ENCODE results near the gene KAT2A.
"Not testable (repeated sequence)": the region's sequence is repeated elsewhere in the genome, so short reads cannot be mapped to it uniquely, and the experiment has no call there.

The KAT2A gene

DNA sequence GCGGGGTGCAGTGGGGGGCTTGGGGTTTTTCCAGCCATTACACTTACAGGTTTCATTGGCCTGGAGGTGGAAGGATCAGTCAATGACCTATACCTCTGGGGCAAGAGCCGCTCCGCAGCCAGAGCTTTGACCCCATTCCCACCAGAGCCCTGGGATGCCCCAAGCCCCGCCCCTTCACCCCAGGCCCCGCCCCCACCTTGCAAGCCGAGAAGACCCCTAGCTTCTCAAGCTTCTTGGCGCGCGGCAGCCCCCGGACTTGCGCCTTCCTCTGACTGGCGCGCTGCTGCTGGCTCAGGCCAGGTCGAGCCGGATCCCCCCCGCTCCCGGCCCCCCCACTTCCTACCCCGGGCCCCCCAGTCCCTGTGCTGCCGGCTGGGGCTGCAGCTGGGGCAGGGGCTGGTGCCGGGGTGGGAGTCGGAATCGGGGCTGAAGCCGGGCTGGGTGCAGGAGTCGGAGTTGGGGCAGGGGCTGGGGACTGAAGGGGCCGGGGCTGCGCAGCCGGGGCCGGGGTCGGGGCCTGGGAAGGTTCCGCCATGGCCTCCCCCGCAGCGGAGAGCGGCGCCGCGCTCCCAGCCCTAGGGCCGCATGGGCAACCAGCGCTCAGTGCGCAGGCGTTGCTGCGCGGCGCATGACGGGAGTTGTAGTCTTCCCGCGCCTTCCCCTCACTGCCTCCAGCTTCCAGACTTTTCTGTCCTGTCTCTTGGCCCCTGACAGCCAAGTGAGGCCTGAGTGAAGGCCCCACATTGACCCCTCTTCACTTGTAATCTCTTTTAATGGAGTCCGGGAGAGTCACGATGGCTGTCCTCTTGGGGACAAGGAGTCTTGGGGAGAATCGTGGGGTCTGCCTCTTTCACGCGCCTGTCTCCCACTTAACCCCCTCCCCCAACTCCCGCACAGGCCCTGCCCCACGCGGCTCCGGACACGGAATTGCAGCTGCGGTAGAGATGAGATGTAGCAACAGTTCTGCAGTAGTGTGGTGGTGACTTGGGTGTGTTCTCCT, at the start of gene KAT2A:
KAT2A (minus strand) TSS at position 598 of the 1,000 bp plus-strand sequence; CDS start at position 535, 63 bp downstream.
- DNase-seq = peak; percentile 90

DNA sequence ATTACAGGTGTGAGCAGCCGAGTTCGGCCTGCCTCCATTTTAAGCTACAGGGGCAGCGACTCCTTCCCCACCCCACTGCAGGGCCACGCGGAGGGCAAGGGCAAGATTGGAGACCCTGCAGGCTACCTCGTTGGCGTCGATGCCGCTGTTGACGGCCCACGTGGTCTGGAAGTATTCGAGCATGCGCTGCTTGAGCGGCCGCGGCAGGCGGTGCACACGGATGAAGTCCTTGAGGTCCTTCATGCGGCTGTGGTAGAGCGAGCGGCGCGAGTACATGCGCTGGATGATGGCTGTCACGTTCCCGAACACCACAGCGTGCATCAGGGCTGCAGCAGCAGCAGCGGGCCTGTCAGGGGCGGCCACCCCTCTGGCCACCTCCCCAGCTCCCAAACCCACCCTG, 48.2 kb upstream of the KAT2A start:
- no peak for DNase-seq

DNA sequence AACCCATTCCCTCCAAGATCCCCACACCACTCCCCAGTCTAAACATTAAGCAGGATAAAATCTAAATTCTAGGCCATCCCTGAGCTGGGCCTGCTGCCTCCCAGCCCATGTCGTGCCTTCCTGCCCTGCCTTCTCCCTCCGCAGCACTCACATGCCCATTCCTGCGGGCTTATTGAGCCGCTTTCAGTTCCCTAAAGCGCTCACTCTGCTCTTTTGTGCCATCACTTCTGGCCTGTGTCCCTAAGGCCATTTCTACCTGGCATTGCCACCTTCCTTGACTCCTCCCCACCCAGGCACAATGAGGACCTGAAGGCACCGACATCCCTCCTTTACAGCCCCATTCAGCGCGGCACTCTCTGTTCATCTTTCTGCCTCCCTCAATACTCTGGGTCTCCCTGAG, 46.6 kb upstream of the KAT2A start:
- DNase-seq = no peak

DNA sequence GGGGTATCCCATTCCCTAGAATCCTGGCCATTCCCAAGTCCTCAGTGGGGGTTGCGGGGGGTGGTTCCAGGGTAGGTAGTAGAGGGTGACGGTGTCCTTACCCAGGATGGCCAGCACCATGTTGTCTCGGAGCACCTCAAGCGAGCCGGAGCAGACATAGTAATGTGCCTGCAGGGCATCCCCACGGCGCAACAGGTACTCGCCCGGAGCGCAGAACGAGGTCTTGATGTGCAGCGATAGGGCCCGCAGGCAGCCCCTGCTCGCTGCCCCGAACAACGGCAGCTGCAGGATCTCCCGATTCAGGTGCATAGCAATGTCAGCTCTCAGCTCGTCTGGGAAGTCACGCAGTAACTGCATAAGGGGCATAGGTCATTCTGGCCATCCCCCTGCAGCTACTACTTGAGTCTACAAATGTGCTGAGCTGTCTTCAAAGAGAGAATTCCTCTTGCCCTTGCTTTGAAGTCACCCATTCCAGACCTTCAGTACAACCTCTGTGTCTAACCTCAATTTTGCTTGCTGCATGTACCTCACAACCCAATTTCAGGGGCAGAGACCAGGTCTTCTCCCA, 45.1 kb upstream of the KAT2A start:
- no peak for DNase-seq

DNA sequence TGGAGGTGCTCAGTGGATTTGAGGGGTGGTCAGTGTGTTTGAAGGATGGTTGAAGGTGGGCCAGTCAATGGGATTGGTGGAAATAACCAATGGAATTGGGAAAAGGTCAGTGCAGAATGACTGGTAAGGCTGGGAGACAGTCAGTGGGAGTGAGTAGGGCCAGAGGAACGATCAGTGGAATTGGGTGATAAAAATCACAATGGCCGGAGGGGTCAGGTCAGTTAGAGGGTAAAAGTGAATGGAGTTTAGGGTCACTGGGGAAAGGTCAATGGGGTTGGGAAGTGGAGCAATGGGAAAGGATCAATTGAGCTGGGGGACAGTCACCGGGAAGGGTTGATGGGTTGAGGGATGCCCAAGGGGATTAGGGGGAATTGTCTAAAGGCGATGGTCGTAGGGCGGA, 44.6 kb upstream of the KAT2A start:
- DNase-seq = no peak

DNA sequence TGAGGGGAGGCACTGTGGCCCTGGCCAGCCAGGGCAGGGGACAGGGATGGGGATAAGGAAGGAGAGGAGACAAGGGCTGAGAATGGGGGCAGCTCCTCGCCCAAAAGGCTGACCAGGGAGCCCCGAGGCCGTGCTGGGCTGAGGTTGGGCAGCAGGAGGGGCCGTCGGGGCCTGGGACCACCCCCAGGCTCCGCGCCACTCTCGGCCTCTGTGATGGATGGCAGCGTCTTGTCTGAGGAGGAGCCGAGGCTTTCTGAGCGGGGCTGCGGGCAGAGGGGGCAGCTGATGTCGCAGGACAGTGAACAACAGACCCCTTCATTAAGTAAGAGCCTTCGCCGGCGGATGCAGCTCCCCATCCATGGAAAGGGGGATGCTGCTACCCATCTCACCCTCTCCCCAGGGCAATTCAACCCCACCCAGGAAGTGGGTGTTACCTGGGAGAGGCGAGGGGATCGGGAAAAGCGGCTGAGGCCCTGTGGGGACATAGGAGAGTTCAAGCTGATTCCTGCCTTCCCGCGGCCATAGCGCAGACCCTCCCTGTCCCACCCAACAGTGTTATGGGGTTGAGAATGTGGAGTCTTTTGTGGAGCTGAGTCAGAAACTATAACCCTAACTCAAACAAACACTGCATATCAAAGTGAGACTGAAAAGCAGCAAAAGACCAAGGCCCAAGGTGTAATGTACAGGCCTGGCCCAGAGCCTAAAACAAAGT, 42.7 kb upstream of the KAT2A start:
- DNase-seq = no peak

DNA sequence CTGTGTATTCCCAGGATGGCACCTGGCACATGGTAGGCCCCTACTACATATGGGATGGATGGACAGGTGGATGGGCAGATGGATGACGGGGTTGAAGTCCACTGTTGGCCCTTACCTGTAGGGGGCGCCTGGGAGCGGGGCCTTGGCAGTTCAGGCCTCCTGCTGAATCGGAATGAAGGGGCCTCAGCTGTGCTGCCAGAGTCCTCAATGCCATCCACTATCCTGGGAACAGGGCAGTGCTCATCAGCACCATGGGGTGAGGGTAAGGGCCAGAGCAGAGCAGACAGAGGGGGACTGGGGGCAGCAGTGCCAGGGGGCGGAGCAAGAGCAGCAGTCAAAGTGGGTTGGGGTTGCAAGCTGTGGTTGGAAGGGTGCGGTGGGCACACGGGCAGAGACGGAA, 41.9 kb upstream of the KAT2A start:
- no peak for DNase-seq

DNA sequence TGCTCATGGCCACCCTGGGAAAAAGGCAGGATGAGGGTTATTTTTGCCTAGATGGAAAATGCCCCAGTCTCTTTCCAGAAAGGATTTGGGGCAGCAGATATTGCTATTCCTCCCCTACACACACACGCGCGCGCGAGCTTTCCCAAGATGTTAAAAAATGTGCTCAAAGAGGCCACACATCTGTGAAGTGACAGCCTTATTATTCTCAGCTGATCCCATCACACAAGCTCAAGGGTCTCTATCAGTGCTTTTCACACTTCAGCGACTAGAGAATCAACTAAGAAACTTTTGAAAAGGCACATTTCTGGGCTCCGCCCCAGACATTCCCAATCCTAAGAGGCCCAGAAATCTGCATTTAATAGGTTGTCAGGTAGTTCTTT, 39.4 kb upstream of the KAT2A start:
- DNase-seq = no peak

DNA sequence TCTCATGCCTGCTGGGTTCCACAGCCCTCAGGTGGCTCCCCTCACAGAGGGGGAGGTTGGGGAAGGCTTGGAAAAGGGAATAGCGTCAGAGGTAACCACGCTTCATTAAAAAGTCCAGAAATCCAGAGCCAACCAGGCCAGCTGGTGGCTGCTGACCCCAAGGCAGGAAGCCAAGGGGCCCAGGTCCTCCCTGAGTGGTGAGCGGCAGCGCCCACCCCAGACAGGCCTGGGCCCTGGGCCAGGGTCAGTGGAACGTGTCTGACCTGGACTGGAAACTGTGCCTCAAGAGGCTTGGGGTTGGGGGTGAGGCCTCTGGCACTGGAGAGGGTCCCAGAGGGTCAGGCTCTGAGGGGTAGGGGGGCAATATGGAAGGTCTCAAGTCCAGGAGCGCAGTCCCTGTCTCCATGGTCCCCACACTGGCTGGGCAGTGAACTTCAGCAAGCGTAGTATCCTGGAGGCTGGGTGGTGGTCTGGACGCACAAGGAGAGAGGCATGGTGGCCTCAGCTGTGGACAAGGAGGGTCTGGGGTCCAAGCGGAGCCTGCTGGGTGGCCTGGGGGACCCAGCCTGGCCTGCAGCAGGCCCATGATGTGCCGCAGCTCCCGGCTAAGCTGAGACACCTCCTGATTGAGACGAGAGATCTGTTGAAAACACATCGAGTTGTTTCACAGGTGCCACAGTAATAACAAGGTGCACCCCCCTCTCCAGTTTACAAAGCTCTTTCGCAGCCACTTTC, 38.8 kb upstream of the KAT2A start:
- DNase-seq = no peak

DNA sequence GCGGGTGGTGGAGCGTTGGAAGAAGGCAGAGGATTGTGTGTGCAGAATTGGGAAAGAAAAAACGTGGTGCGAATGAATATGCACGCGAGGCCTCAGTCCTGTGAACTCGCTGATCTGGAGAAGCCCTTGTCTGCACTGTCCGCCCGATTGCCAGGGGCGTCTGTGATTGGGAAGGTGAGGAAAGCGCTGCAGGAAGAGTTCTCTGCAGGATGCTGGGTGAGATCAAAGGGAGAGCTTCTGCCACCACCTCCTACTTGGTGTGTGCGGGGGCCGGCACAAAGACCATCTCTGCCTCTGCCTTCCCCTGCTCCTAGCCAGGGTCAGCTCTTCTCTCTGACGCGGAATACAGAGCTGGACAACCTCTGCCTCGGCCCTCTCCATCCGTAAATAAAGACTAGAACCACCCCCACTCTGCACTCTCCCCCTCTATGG, 34.5 kb upstream of the KAT2A start:
- DNase-seq = no peak

DNA sequence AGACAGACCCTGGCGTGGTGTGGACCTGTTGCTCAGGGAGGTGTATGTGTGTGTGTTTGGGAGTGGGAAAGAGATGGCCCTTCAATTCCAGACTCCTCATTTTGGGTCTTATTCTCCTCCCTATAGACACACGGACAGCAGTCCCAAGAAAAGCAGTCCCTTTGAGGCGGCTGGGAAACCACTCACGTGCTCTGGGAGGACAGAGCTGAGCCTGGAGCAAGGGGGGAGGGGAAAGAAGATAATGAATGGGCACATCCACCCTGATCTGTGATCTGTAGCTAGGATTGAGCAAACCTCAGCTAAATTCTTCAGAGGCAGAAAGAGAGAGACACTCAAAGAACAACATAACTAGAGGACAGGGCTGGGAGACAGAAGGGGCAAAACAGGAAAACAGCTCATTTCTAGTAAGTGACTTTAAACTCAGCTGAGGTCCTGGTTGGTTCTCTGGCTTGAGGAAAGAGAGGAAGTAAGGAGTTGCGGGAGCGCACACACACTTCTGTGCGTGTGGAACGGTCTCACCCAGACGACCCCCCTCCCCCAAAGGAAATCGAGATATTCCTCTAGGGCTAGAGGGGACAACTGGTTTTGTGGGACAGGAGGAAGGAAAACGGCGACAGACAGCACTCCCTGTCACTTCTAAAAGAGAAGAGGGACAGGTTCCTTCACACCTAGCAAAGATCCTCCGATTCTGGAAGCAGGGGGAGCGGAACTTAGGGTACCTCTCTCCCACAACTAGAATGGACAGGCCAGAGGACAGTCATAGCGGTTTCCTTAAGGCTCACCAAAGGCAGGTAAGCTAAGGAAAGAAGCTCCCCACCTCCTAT, 33.0 kb upstream of the KAT2A start:
- no peak for DNase-seq

DNA sequence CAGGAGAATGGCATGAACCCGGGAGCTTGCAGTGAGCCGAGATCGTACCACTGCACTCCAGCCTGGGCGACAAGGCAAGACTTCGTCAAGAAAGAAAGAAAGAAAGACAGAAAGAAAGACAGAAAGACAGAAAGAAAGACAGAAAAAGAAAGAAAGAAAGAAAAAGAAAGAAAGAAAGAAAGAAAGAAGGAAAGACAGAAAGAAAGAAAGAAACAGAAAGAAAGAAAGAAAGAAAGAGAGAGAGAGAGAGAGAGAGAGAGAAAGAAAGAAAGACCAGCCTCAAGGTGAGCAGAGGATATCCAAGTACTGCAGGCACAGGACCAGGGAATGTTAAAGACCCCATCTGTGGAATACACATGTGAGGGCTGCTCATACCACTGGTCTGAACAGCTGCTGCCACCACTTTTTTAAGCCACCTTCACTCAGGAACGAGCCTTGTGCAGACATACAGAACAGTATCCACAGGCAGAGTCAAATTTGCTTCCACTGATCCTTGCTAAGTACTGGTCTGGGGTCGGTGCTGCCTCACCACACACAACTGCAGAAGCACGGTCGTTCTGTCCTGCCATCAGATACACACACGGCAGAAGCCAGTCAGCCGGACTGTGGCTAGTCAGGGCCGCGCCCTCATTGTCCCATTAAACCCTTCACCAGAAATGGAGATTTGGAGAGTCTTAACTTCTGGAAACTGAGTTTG, 25.9 kb upstream of the KAT2A start:
- DNase-seq = no peak

DNA sequence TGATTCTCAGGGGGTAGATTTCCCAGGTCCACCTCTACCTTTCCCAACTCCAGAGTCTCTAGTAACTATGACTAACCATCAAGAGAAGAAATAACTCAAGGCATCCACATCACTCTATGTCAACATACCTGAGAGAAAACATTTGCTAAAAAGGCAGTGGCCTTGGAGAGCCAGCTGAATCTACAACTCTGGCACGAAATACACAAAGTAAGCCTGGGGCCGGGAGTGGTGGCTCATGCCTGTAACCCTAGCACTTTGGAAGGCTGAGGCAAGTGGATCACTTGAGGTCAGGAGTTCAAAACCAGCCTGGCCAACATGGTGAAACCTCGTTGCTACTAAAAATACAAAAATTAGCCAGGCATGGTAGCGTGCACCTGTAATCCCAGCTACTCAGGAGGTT, 22.0 kb upstream of the KAT2A start:
- DNase-seq = not testable (repeated sequence)

DNA sequence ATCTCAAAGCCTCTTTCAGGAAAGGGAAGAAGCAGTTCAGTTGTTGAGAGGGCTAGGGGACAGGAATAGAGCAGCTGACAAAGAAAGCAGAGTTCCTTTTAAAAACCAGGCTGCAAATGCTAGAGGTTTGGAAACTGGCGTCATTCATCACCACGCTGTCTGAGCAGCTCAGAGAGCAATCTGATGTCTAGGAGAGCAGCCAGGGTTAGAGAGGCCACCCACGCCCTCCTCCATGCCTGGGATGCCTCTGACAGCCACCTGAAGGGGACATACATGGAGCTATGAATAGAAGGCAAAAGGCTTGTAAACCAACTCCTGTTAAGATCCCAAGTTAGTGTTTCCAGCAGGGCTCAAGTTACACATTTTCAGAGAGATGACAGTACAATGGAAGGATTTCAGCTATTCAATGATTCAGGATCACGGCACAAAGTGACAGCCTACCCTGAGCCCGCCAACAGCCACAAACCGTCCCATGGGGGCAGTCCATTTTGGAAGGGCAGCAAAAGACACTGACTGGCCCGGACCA, 21.3 kb upstream of the KAT2A start:
- no peak for DNase-seq

DNA sequence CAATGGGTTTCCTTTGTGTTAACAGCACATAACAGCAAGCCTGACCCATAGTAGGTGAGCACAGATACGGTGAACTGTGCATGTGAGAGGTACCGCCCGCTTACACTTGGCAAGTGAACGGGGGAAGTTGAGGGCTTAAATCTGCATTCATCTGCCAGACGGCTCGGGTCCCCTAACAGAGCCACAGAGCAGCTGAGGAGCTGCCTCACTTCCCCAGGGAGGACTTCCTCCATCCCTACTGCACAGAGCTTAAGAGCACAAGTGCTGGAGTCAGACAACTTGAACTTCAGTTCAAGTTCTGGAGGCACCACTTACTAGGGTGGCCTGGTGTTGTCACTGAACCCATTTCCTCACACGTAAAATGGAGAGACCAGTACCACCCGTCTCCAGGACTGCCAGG, 20.2 kb upstream of the KAT2A start:
- no peak for DNase-seq

DNA sequence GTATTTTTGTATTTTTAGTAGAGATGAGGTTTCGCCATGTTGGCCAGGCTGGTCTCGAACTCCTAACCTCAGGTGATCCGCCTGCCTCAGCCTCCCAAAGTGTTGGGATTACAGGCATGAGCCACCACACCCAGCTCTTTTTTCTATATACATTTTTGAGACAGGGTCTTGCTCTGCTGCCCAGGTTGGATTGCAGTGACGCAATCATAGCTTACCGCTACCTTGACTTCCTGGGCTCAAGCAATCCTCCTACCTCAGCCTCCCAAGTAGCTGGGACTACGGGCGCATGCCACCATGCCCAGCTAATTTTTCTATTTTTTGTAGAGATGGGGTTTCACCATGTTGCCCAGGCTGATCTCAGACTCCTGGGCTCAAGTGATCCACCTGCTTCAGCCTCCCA, 19.5 kb upstream of the KAT2A start:
- not testable (repeated sequence) for DNase-seq

DNA sequence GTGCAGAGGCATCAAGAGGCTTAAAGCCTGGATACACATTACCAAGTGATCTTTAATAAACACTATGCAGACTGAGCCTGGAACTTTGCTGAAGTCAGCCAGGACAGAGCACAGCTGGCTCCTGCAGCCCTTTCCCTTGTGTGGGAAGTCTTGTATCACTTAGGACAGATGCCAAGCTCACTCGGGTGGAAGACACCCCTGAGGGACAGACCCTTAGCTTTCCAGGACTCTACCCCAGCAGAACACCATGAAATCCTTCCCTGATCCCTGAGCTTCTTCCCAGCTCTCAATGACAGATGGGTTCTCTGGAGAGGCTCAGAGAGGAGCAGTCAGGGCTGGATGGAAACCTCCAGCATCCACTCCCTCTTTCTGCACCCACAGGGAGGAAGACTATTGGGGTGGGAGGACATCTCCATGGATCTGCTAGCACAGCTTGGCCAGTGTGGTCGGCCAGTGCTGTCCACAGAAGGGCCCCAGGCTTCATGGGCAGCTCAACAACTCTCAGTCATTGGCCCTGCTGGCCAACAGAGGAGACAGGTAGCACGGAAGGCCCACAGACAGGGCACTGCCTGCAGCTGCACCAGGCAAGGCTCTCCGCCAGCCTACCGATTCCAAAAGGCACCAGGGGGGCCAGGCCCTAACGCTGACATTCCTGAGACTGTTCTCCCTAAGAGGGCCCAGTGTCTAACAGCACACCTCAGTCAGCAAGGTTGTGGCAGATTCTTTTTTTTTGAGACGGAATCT, 17.8 kb upstream of the KAT2A start:
- no peak for DNase-seq

DNA sequence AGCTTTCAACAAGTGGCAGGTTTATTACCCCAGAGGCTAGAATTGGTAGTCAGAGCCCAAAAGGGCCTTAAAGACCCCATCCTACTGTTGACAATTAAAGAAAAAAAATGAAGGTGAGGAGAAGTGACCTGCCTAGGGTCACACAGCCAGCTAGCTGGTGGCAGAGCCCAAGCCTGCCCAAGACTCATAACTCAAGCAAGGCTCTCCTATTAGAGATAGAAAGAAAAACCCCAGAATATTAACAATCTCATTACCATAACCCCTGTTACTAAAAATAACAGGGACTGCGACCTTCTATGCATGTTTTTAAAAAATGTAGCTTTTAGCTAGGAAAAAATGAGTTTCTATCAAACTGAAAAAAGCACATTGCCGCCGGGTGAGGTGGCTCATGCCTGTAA, 15.5 kb upstream of the KAT2A start:
- no peak for DNase-seq

DNA sequence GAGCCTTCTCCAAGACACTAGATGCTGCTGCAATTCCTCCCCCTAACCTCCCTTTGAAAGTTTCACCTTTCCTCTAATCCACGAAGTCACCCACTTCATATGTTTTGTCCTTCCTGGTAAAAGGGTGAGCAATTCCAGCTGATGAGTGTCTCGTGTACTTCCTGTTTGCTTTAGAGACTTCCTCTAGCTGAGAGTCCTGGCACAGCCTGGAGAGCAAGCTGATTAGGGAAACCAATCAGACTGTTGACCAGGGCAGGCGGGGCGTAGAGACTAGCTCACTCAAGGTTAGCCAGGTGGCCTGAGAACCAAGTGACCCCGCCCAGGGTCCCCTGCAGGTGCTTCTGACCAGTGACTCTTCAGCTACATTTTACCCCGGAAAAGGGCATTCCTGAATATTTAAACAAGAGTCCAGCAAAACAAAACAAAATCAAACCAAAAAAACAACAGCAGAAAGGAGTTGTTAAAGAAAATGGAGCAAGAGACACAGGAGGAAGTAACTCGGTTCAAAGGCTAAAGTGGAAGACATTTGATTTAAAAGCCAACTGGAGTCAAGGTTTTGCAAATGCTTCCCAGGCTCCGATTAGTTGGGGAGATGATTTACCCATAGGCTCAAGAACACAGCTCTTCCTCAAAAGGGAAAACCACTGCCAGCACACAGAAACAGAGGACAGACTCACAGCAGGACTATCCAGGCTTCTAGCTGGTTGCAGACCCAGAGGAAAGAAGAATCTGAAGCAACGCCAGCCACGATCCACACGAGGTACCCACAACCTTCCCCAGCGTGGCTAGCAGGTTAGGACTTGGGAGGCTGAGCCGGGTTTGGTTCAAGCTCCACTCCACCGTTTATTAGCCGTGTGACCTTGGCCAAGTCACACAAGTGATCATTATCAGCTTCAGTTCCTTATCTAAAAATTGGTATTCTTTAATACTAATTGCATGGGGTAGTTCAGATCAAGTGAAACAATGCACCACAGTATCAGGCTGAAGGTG, 14.8 kb upstream of the KAT2A start:
- DNase-seq = no peak
